Measurements from ENCODE around the gene FIGNL1. TPM values are rescaled to one million over a fixed set of nuclear protein-coding genes. Genes with fewer than 3 reads are reported as not detected.

FIGNL1 gene
- total RNA-seq, 1 donor from 2014 or later = 69.0 TPM

- H3K27ac Mint-ChIP-seq = no peak overlapping the region
- no peak overlapping the region for H3K27ac ChIP-seq
These were observed 461 bp upstream of the FIGNL1 start for GRCh38 chr7:50450590-50451032.

GRCh38 chr7:50449501-50449880 is 659 bp downstream of the FIGNL1 start:
- no peaks in the 10 kb centered on the region for H3K9me3 Mint-ChIP-seq

More at GRCh38 chr7:50450590-50451032, 461 bp upstream of the FIGNL1 start:
- peaks cover 4% of the 10 kb centered on the region for H4K20me1 ChIP-seq (ENCODE audit: low read depth)
- H3K4me2 ChIP-seq = peak overlapping the region; percentile 67
- H3K4me1 Mint-ChIP-seq = peaks cover 8% of the 10 kb centered on the region
- TF ChIP-seq EZH2phosphoT487 (IDR thresholded peaks at IDR 0.05) (no peak), EZH2 (IDR thresholded peaks at IDR 0.05) (no peak), CTCF (IDR thresholded peaks at IDR 0.05) (no peak)
- H3K4me3 ChIP-seq = peak overlapping the region; percentile 50
- DNase-seq (ENCODE audit: low spot score) = peak; percentile 8
- H3K4me1 ChIP-seq = peaks cover 11% of the 10 kb centered on the region
- H3K36me3 Mint-ChIP-seq = peaks cover 12% of the 10 kb centered on the region
- peak overlapping the region; percentile 87 for H3K4me3 Mint-ChIP-seq
- peak overlapping the region; percentile 58 for H2AFZ ChIP-seq (replicated peaks)
- no peak overlapping the region for H3K9ac ChIP-seq
- H3K79me2 ChIP-seq (ENCODE audit: low read depth) = peaks cover 10% of the 10 kb centered on the region
- H3K27me3 ChIP-seq = no peaks in the 10 kb centered on the region
- H3F3A ChIP-seq (ENCODE audit: low read depth) = peaks cover 24% of the 10 kb centered on the region
- no peaks in the 10 kb centered on the region for H3K9me3 ChIP-seq (ENCODE audit: low read depth)
- H3K36me3 ChIP-seq = no peaks in the 10 kb centered on the region
- H3K27me3 Mint-ChIP-seq (ENCODE audit: insufficient read depth, low read depth) = no peaks in the 10 kb centered on the region
- no peaks in the 10 kb centered on the region for H3K9me3 Mint-ChIP-seq

GRCh38 chr7:50448823-50449222 is 1.3 kb downstream of the FIGNL1 start:
- Histone ChIP-seq H3K4me3 (peak overlapping the region; percentile 50), H3K79me2 (ENCODE audit: low read depth) (peaks cover 10% of the 10 kb centered on the region), H3K9me3 (ENCODE audit: low read depth) (no peaks in the 10 kb centered on the region), H3K4me2 (peak overlapping the region; percentile 67), H3K36me3 (peaks cover 6% of the 10 kb centered on the region), H3F3A (ENCODE audit: low read depth) (peaks cover 24% of the 10 kb centered on the region), H3K9ac (no peak overlapping the region), H3K4me1 (peaks cover 11% of the 10 kb centered on the region), H3K27me3 (no peaks in the 10 kb centered on the region), H3K27ac (no peak overlapping the region), H4K20me1 (ENCODE audit: low read depth) (peaks cover 4% of the 10 kb centered on the region), H2AFZ (replicated peaks) (no peak overlapping the region)
- Mint-ChIP-seq H3K9me3 (no peaks in the 10 kb centered on the region), H3K27ac (no peak overlapping the region), H3K36me3 (peaks cover 12% of the 10 kb centered on the region), H3K4me3 (peak overlapping the region; percentile 87), H3K27me3 (ENCODE audit: insufficient read depth, low read depth) (no peaks in the 10 kb centered on the region), H3K4me1 (peaks cover 8% of the 10 kb centered on the region)
- no peak for DNase-seq (ENCODE audit: low spot score)
- TF ChIP-seq EZH2phosphoT487 (IDR thresholded peaks at IDR 0.05) = no peak
- TF ChIP-seq CTCF (IDR thresholded peaks at IDR 0.05) = no peak
- TF ChIP-seq EZH2 (IDR thresholded peaks at IDR 0.05) = no peak

More at GRCh38 chr7:50449501-50449880, 659 bp downstream of the FIGNL1 start:
- no peak for TF ChIP-seq CTCF (IDR thresholded peaks at IDR 0.05)
- TF ChIP-seq EZH2 (IDR thresholded peaks at IDR 0.05) = no peak
- no peak for TF ChIP-seq EZH2phosphoT487 (IDR thresholded peaks at IDR 0.05)
- no peaks in the 10 kb centered on the region for H3K27me3 Mint-ChIP-seq (ENCODE audit: insufficient read depth, low read depth)
- Histone ChIP-seq H3K4me2 (peak overlapping the region; percentile 67), H3K9ac (no peak overlapping the region), H3K79me2 (ENCODE audit: low read depth) (peaks cover 10% of the 10 kb centered on the region), H3K9me3 (ENCODE audit: low read depth) (no peaks in the 10 kb centered on the region), H4K20me1 (ENCODE audit: low read depth) (peaks cover 4% of the 10 kb centered on the region), H3K27ac (no peak overlapping the region), H3K36me3 (no peaks in the 10 kb centered on the region), H3K27me3 (no peaks in the 10 kb centered on the region), H2AFZ (replicated peaks) (peak overlapping the region; percentile 58), H3K4me3 (peak overlapping the region; percentile 50), H3K4me1 (peaks cover 11% of the 10 kb centered on the region), H3F3A (ENCODE audit: low read depth) (peaks cover 24% of the 10 kb centered on the region)
- H3K27ac Mint-ChIP-seq = no peak overlapping the region
- peaks cover 12% of the 10 kb centered on the region for H3K36me3 Mint-ChIP-seq
- H3K4me3 Mint-ChIP-seq = peak overlapping the region; percentile 87
- DNase-seq (ENCODE audit: low spot score) = no peak
- H3K4me1 Mint-ChIP-seq = peaks cover 8% of the 10 kb centered on the region
